Stimulated activated CD8-positive, alpha-beta memory T cell treated with anti-CD3 and anti-CD28 coated beads, Interleukin-4, amount 100 ng/mL, for 1 hour (primary cell): ENCODE data around the gene MRPL17.

Source experiments
- DNase-seq, 2 donors: peaks; one replicate each; pipeline ENCODE4 v3.0.0-alpha.2; 2020; ENCODE audit warnings: low read depth in 2 of 2, low spot score in 1 of 2

MRPL17 gene

DNA sequence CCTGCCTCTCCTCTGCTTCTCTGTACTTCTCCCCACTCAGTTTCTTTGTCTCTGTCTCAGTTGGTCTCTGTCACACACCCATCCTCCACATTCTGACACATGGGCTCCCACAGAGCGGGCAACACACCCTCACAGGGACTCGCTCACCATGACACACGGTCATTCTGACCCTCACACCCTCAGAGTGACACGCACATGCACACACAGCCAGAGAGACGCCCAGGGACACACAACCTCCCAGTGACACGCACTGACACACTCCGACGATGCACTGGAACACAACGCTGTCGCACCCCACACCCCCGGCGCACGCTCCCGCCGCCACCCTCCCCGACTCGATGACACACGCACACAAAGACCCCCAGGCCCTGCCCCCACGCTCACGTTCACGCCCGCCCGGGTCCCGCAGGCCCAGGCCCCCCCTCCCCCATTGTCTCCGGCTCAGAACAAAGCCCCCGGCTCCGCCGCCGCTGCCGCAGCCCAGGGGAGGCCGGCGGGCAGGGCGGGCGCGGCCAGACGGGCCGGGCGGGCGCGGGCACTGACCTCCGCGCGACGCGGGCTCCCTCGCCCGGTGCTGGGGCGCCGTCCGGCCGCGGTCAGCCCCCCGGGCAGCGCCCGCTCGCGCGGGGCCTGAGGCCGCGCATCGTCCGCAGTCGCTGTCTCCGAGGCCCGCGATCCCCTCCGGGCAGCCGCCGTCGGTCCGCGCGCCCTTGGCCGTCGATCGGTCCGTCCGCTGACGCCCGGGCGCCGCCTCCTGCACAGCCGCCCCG lies 27.9 kb downstream of the MRPL17 start:
- DNase-seq = no peak

DNA sequence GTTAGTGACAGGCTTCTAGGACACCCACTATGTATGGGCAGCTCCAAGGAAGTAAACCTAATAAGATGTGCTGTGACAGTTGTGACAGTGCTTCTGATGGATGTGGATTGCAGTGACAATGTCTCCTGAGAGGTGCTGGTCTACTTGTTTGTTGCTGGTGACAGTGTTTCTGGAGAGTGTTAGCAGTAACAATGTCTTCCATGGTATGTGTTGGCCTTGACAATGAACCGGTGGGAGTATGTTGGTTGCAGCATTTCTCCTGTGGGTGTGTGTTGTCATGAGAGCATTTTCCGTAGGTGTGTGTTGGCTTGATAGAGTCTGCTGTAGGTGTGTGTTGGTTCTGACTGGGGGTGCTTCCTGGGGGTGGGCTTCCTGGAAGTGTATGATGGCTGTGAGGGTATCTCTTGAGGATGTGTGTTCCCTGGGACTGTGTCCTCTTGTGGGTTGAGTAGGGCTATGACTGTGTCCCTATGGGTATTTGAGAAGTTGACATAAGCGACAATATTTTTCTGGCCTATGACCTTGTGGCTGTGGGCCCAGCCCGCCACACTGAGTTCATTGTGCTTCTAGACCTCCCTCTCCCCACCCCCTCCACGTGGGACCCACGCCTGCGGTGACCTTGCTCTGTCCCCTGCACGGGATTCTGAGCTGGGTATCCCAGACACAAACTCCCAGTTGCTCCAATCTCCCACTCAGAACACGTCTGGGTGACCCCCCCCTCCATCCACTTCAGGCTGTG lies 28.7 kb downstream of the MRPL17 start:
- no peak for DNase-seq

DNA sequence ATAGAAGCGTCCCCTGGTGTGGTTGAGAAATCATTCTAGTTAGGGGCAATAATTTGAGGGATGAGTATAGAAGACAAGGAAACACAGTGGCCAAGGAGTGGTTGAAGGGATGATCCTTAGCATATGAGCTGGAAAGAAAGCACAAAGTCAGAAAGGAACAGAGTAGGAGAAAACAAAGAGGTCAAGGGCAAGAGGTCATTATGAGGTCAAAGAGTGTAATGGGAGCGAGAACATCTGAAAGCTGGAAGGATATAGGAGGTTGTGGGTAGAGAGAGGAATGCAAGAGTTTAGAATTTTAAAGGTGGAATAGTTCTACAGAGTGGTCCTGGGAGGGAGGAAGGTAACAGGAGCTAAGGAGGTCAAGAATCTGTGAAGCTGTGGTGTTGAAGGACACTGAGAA lies 29.5 kb downstream of the MRPL17 start:
- no peak for DNase-seq

DNA sequence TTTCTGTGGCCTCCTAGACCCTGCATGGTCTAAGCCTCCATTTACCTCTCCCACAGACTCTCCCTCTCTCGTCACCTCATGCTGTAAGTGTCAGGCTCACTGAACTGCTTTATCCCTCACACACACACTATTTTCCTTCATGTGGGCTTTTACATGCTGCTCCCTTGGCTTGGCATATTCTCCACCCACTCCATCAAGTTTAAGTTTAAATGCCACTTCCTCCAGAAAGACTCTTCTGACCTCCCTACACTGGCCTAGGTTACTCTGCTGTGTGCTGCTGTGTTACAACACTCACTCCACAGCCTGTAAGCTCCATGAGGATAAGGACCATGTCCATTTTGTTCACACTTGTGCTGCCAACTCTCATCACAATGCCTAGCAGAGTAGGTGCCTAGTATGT lies 30.0 kb downstream of the MRPL17 start:
- no peak for DNase-seq

DNA sequence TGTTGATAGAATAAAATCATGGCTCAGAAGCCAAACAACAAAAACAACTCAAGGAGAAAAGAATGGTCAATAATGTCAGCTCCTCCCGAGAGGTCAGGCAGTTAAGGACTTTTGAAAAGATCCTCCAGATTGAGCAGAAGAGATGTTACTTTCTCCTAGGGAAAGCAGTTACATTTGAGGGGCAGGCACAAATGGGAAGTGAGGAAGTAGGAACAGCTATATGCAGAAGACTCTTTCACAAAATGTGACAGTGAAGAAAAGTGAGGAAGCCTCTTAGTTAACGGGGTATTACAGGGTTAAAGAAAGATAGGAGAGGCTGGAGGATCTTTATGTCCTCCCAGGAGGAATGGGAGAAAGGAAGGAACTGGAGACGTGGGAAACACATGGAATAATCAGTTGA lies 31.0 kb downstream of the MRPL17 start:
- no peak for DNase-seq

DNA sequence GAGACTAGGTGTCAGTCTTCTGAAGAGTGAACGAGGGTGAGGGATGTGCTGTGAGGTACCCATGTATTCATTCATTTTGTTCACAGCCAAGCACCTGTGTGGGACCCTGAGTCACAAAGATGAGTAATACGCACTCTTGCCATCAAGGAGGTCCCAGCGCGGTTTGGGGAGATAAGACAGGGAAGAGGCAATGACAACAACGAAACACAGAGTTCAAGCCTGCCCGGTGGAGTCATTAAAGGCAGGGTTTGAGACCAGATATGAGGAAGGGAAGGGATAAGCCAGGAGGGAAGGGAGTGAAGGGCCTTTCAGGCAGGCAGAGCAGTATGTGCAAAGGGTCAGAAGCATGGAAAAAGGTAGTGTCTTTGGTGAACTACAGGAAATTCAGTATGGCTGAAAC lies 32.2 kb downstream of the MRPL17 start:
- no peak for DNase-seq

DNA sequence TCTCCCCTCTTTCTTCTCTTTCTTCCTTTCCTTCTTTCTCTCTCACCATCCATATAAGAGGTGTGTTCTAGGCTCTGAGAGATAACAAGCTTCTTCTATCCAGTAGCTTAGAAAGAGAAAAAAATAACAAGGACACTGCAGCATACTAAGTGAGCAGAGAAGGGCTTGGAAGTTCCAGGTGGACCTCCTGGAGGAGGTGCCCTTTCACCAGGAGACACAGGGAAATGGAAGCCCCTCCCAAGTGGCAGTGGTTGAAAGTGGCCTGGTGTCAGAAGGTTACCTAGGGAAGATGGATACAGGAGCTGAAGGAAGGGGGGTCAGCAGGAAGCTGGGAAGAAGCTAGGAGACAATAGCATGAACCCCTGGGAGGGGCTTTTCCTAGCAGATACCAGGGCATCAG lies 33.0 kb downstream of the MRPL17 start:
- no peak for DNase-seq

DNA sequence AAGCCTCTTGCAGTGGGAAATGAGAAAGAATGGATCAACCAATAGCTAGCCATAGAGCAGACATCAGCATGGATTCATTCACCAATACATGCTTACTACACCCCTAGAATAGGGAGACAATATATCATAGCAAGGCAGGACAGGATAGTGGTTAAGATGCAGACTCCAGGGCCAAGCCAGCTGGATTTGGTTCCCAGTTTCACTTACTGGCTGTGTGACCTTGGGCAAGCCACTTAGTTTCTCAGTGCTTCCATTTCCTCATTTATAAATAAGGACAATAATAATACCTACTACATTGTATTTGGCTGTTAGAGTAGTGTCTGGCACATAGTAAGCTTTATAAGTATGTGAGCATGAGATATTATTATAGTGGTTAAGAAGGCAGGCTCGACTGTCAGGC lies 34.6 kb downstream of the MRPL17 start:
- no peak for DNase-seq

DNA sequence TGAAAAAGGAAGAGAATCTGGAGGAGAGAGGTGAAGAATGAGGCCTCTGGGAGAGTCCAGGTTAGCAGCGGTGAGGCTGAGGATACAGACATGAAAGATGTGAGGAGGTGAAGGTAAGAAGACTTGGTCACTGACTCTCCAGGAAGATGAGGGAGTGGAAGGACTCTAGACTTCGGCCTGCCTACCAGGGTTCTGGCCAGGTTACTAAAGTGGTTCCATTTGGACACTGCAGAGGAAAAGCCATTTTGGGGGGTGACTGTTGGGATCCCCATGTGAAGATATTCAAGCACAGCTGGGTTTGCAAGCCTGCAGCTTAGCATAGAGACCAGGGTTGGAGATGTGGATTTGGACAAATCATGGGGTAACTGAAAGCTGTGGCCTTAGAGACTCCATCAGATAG lies 35.3 kb downstream of the MRPL17 start:
- DNase-seq = no peak

DNA sequence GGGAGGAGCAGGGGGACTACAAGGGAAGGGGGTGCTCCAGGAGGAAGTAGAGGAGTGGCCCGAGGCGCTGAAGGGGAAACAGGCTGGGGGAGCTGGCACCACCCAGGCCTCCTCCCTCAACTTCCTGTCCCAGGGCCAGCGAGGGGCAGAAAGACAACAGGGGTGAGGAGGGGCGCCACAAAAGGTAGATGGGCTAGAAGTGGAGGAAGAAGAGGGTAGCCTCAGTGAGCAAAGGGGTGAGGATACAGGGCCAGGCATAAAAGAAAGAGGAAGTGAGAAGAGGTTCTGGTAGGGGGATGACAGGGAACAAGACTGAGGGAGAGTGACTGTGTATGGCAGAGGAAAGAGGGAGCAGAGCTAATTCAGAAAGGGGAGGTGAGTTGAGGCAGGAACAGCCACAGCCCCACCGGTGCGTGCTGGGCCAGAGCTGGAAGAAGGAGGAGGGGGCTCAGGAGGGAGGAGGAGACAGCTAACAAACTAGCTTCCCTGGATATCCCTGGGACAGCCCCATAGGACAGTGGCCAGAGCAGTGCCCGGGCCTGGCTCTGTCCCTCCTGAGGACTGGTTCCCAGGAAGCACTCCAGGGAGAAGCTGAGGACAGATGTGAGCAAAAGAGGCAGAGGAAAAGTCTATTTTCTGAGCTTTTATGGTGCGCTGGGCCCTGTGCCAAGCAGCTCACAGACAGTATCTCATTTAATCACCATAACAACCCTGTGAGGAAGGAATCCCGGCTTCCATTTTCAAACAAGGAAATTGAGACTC lies 36.0 kb downstream of the MRPL17 start:
- DNase-seq = no peak

DNA sequence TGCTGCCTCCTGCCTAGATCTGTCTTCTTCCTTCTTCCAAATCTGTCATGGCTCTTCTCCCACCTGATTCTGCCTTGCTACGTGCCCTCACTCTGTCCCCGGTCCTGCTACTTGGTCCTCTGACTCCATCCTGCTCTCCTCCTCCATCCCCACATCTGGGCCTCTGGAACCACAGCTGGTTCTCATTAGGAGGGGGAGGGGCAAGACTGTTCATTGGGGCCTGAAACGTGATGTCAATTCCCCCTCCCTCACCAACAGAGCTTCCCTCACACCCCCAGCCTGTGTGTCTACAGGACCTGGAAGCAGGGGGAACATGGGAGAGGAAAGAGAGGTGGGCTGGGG lies 36.6 kb downstream of the MRPL17 start:
- no peak for DNase-seq

DNA sequence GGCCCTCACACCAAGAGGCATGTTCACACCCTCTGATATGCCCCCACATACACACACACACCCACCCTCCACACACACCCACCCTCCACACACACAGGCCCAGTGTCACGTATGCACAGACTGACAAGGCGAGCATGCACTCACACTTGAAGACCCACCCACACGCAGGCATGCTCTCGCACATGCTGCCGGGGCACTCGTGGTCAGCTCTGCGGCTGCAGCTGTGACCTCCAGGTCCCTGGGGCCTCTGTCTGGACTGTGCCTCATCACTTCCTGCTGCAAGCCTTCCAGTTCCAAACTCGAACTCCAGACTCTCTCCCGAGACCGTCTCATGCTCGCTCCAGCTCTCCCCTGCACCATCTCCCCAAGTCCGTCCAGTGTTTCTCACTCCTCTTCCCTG lies 37.1 kb downstream of the MRPL17 start:
- no peak for DNase-seq

DNA sequence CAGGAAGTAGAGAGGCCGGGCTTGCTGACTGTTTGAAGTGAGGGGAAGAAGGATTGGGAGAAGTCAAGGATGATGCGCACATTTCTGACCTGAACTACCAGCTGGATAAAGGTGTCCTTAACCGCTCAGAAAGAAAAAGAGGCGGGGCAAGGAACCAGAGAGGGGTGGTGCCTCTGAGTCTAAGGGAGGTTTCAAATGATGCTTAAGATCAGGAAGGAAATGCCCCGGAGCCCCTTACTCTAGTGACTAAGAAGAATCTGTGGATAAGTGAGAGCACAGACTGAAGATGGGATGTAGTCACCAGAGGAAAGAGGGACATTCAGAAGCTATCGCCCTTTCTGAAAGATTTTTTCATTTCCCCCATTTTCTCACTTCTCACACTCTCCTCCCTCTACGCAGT lies 40.2 kb downstream of the MRPL17 start:
- DNase-seq = no peak

DNA sequence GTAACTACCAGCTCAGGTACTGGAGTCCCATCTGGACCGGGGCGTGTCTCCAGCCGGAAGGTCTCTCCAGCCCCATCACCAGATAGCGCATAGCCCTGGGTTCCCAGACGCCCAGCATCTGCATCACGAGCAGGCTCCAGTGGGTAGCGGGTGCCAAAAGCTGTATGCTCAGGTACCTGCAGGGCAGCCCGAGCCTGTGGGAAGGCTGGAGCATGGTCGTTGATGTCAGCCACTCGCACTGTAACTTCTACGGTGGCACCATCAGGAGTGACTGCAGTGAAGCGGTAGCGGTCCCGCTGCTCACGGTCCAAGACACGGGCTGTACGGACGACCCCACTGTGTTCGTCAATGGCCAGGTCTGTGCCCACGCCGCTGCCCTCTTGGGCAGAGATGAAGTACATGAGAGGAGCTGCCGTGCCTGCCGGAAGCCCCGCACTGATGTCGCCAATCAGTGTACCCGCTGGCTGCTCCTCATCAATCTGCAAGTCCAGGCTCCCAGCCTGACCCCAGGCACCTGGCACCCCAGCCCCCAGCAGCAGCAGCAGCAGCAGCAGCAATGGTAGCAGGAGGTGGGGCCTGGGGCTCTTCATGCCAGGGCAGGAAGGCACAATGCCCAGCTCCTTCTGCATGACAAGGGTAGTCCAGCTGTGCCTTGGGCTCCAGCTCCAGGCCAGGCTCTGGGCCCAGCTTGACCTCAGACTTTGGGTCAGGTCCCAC lies 42.0 kb downstream of the MRPL17 start:
- DNase-seq = no peak

DNA sequence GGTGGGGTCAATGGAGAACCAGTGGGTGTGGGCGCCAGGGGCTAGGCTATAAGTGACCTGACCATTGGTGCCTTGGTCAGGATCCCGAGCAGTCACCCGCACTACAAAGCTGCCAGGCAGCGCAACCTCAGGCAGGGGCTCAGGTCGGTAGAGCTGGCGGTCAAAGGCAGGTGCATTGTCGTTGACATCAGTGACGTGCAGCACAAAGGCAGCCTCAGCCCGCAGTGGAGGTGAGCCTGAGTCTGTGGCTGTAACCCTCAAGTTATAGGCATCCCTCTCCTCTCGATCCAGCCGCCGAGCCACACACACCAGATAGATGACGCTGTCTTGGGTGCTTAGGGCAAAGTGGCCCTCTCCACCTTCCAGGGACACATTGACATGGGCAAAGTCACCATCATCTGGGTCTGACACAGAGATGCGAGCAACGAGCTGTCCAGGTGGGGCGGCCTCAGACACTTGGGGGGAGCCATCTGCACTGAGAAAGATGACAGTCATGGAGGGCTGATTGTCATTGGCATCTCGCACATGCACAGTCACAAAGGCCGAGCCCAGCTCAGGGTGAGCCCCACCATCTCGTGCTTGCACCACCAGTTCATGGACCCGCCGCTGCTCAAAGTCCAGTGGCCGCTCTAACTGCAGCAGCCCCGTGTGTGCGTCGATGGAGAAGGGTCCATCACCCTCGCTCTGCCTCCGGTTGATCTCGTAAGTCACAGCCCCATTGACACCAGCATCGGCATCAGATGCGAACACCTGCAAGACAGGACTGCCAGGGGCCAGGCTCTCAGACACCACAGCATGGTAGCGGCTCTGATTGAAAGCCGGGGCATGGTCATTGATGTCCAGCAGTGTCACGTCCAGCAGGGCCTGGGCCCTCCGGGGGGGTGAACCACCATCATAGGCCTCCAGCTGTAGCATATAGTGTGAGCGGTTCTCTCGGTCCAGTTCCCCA lies 42.8 kb downstream of the MRPL17 start:
- no peak for DNase-seq

DNA sequence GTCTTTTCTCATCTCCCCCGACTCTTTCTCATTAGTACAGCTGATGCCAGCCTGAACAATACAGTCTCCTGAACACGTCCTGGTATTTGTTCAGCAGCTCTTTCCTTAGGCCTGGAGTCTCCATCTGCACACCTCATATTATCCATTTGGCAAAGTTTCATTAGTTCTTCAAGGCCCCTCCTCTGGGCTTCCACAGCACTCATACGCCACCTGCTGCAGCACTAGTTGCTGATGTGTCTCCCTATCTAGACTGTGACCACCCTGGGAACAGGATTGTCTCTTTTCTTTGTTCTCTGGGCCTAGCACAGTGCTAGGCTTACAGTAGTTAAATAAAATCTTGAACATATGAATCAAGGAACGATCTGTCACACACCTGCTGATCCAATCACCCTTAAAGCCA lies 44.7 kb downstream of the MRPL17 start:
- no peak for DNase-seq

DNA sequence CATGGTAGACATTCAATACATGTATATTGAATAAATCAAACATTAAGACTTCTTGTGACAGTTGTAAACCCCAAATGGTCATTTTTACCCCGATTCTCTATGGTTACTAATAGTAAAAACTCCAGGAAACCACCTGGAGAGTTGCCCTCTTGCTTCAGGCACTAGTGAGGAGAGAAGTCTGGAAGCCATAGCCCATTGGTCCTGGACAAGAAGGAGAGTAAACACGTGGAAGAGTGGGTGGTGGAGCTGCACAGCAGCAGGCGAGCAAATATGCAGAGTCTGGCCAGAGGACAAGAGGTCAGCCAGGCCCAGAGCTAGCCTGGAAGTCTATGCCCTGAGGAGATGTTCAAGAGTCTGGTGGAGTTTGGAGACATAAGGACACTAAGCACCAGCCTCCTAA lies 45.3 kb downstream of the MRPL17 start:
- no peak for DNase-seq

DNA sequence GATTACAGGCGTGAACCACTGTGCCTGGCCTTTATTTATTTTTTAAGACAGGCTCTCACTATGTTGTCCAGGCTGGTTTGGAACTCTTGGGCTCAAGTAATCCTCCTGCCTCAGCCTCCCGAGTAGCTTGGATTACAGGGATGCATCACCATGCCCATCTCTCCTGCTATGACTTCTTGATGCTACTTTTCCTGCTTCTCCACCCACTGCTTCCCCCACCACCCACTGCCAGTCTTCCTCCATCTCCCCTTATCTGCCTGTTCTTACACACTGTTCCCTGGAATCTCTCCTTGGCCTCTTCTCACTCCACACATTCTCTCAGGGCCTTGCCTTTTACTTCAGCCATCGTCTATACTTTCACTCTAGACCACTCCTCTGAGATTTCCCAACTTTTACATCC lies 46.7 kb downstream of the MRPL17 start:
- DNase-seq = no peak

DNA sequence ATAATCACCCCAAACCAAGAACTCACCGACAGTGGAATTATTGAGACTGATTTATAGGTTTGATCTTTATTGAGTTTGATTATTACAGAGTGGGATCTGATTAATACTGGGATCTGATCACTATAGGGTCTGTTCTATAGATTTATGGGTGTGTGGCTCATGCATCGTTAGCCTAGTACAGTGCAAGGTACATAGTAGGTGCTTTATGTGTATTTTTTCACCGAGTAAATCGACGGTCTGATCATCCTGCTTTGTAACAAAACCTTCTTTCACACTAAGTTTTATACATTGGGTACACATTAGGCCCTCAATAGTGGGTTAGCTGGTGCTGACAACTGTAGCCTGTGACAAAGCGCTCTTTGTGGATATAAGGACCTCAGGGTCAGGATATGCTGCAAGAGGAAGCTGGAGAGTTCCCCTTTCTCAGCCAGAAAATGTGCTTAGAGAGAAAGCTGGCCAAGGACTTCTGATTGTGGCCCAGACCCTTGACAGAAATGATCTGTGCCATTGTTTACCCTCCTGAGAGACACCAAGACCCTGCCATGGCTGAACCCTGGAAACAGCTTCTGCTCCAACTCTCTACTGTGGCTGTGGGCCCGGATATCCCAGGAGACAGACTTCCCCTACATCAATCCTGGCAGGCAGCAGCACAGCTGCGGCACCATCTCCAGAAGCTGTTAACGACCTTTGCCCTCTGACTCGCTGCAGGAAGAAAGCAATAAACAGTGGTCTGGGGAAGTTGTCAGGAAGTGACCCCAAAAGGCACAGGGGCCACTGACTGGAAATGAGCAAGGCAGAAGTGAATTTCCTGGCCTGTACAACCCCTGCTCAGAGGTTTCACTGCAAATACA lies 47.8 kb downstream of the MRPL17 start:
- DNase-seq = no peak

DNA sequence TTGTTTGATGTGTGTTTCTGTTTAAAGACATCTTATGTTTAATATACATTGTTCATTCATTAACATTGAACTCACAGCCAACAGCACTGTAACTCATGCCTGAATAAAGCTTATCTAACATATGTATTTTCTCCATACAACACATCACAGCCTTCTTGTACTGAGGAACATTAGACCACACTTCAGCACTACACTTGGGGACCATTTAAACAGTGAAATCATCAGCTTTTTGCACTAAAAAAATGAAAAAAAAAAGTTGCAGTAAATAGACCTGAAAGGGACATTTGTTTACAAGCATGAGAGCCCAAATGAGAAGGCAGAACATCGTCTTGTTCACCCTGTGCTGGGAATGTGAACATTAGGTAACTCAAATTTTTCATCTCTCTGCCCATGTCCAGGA lies 48.6 kb downstream of the MRPL17 start:
- no peak for DNase-seq
